GM21390 (cell line): ENCODE data around the gene SCAMP3.
"Not testable (repeated sequence)": the region's sequence is repeated elsewhere in the genome, so short reads cannot be mapped to it uniquely, and the experiment has no call there.

Source experiments
- ATAC-seq: cut with Tn5 transposase; IDR thresholded peaks from one replicate; pipeline ENCODE4 v1.9.1; 2021; ENCODE audit not compliant: unreplicated experiment

The SCAMP3 gene

GRCh38 chr1:155232001-155232978 is 29.9 kb downstream of the SCAMP3 start:
- ATAC-seq: not testable (repeated sequence)

GRCh38 chr1:155231302-155231701 is 30.9 kb downstream of the SCAMP3 start:
- not testable (repeated sequence) for ATAC-seq

- ATAC-seq: no peak
These were observed 34.1 kb downstream of the SCAMP3 start for GRCh38 chr1:155228096-155228427.

GRCh38 chr1:155227261-155228095 is 34.7 kb downstream of the SCAMP3 start:
- peak; percentile 86 for ATAC-seq

GRCh38 chr1:155226910-155227260 is 35.3 kb downstream of the SCAMP3 start:
- no peak for ATAC-seq

GRCh38 chr1:155226188-155226909 is 35.8 kb downstream of the SCAMP3 start:
- ATAC-seq: no peak

- ATAC-seq: not testable (repeated sequence)
These were observed 36.8 kb downstream of the SCAMP3 start for GRCh38 chr1:155225404-155225759.

GRCh38 chr1:155223047-155223446 is 39.1 kb downstream of the SCAMP3 start:
- ATAC-seq: no peak

GRCh38 chr1:155220211-155220965 is 41.8 kb downstream of the SCAMP3 start:
- ATAC-seq: not testable (repeated sequence)

- ATAC-seq: no peak
These were observed 42.5 kb downstream of the SCAMP3 start for GRCh38 chr1:155219592-155220031.

- no peak for ATAC-seq
These were observed 43.1 kb downstream of the SCAMP3 start for GRCh38 chr1:155218854-155219591.

GRCh38 chr1:155214702-155215101 is 47.5 kb downstream of the SCAMP3 start:
- ATAC-seq: not testable (repeated sequence)

- ATAC-seq: not testable (repeated sequence)
These were observed 50.1 kb downstream of the SCAMP3 start for GRCh38 chr1:155212051-155212440.

- not testable (repeated sequence) for ATAC-seq
These were observed 50.6 kb downstream of the SCAMP3 start for GRCh38 chr1:155211381-155212050.

- ATAC-seq: no peak
These were observed 51.7 kb downstream of the SCAMP3 start for GRCh38 chr1:155210314-155211104.

- no peak for ATAC-seq
These were observed 52.8 kb downstream of the SCAMP3 start for GRCh38 chr1:155209312-155209721.

GRCh38 chr1:155208541-155209311 is 53.4 kb downstream of the SCAMP3 start, which contains the start of gene MTX1:
TSS of gene MTX1 (plus strand) at chr1:155208695. CDS start at chr1:155208805, 110 bp downstream.
- ATAC-seq: peak; percentile 72
